M059J (cell line): ENCODE data around the gene HTATSF1. TPM values are rescaled to one million over a fixed set of nuclear protein-coding genes. Genes with fewer than 3 reads are reported as not detected.

ENCODE experiments used
- DNase-seq: peaks from one replicate; pipeline ENCODE4 v3.0.0-alpha.2; 2012; ENCODE audit warnings: low read depth
- total RNA-seq: library from RNA; depleted of rRNA; stranded (reverse); fragments of >200 nt; shearing (Covaris generic); gene quantifications from 2 replicates; pipeline ENCODE4 v1.2.3, GENCODE V29; 2014; rRNA removed

The HTATSF1 gene, protein sequence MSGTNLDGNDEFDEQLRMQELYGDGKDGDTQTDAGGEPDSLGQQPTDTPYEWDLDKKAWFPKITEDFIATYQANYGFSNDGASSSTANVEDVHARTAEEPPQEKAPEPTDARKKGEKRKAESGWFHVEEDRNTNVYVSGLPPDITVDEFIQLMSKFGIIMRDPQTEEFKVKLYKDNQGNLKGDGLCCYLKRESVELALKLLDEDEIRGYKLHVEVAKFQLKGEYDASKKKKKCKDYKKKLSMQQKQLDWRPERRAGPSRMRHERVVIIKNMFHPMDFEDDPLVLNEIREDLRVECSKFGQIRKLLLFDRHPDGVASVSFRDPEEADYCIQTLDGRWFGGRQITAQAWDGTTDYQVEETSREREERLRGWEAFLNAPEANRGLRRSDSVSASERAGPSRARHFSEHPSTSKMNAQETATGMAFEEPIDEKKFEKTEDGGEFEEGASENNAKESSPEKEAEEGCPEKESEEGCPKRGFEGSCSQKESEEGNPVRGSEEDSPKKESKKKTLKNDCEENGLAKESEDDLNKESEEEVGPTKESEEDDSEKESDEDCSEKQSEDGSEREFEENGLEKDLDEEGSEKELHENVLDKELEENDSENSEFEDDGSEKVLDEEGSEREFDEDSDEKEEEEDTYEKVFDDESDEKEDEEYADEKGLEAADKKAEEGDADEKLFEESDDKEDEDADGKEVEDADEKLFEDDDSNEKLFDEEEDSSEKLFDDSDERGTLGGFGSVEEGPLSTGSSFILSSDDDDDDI
- total RNA-seq: 112 and 120 TPM in 2 replicates

DNA sequence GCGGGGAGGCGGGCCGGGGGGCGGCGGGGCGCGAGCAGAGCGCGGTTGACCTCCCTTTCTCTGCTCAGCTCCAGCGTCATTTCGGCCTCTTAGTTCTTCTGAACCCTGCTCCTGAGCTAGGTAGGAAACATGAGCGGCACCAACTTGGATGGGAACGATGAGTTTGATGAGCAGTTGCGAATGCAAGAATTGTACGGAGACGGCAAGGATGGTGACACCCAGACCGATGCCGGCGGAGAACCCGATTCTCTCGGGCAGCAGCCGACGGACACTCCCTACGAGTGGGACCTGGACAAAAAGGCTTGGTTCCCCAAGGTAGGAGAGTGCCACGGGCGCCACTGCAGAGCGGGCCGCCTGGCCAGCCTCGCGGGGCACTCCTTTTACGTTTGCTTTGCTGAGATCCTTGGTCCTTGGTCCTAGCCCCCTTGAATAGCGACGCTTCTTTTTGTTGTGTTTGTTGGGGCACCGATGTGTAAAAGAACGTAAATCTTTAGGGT, at the start of gene HTATSF1:
HTATSF1 (plus strand) TSS at position 37 of the 497 bp plus-strand sequence; CDS start at position 130, 93 bp downstream.
- no peak for DNase-seq

DNA sequence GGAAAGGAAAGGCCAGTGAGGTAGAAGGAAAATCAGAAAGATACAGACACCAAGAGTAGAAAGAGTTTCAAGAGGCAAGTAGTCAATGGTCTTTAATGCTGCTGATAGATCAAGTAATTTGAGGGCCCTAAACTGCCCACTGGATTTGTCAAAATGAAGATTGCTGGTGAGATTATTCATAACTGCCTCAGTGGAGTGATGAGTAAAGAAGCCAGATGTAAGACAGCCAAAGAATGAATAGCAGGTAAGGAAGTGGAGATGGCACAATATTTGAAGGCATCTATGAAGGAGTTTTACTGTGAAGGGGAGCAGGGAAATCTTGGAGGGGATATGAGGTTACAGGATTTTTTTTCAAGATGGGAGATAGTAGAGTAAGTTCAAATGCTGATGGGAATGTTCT, 49.4 kb upstream of the HTATSF1 start:
- no peak for DNase-seq

DNA sequence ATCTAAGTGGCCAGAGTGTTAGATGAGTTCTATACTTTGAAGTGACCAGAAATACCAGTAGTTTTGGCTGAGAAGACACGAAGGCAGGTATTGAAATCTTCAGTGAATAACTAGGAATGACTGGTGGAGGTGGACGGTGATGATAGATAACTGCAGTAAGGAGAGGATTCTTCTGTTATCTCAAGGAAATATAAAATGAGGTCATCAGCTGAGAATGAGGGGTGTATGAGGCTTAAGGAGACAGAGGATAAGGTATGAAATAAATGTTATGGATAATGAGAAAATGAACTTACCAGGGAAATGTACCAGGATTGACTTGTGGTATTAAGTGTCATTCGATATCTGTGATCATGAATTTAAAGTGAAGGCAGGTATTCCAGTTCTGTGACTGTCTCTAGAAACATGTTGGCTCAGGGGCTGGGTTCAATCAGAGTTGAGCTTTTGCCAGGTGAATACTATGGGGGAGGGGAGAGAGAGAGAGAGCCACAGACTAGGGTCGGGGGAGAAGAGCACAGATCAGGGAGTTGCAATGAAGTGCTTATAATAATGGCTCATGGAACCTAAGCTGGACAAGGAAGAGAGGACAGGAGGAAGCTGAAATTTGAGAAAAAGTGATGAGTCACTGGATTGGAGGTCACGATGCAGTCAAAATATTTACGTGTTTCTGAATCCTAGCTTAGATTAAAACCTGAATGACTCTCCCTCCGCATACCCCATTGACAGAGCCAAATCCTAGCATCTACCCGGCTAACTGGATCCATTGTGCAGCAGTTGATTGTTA, 47.2 kb upstream of the HTATSF1 start:
- DNase-seq: peak; percentile 70

DNA sequence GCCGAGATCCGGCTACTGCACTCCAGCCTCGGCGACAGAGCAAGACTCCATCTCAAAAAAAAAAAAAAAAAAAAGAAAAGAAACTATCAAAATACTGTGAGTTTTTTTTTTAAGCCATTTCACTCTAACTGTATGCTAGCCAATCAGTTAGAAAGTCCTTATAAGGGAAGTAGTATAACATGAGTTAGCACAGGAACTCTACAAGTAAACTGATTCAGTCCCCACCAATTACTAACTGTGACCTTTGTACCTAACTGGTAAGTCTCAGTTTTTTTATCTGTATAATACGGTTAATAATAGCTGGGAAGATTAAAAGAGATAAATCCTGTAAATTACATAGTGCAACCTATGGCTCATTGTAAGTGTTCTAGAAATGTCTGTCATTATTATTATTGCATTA, 44.8 kb upstream of the HTATSF1 start:
- DNase-seq: peak; percentile 5

DNA sequence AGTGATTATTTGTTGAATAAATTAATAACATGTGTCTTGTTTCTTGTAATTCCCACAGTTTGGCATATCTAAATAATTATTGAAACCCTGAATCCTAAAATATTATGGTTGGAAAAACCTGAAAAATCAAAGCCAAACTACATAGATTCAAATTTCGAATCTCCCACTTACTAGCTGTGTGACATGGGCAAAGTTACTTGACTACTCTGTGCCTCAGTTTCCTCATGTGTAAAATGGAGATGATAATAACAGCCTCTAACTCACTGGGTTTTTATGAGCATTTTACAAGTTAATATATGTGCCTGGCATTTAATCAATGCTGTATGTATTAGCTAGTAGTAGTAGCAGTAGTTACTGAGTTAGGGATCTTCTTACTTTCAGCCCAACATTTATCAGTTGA, 44.3 kb upstream of the HTATSF1 start:
- no peak for DNase-seq

DNA sequence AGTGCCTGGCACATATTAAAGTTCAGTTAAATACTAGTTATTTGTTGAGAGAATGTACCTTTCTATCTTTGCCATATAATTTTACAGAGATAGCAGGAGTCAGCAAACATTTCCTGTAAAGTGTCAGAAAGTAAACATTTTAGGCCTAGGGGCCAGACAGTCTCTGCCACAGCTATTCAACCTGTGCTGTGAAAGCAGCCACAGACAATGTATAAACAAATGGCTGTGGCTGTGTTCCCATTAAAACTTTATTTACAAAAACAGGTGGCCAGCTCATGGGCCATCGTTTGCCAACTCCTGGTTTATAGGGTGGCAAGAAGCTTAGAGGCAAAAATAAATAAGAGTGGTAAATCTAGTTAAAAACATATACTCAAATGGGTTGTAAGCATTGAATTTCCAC, 43.6 kb upstream of the HTATSF1 start:
- peak; percentile 70 for DNase-seq

DNA sequence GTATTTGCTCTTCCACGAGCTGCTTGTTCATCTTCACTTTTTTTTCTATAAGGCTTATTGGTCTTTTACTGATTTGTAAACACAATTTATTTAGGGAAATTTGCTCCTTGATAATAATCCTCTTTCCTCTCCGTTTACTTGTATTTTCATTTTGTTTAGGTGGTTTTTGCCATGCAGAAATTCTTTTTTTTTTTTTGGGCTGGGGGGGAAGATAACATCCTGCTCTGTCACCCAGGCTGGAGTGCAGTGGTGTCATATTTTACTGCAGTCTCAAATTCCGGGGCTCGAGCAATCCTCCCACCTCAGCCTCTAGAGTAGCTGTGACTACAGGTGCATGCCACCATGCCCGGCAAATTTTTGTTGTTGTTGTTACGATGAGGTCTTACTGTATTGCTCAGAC, 41.3 kb upstream of the HTATSF1 start:
- DNase-seq: no peak

DNA sequence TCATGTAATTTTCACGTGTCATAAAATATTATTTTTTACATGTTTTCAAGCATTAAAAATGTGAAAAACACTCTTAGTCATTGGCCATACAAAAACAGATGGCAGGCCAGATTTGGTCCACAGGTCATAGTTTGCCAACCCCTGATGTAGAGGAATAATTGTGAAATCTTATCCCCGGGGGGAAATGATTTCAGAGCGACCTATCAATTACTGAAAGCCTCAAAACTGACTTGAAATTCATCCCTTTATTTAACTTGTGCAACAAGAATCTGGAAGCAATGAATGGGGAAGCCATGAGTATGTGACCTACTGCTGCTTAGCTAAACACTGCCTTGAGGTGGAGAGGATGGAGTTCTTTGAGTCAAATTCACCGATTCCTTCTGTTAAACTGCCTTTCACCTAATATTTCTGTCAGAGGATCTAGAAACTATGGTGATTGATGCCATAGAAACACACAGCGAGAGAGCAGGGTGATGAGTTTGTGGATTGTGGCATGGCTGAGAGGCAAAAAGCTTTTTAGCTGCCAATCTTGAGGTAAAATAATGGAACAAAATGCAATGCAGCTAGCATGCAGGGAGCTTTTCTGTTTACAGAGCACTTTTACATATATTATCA, 40.0 kb upstream of the HTATSF1 start:
- peak; percentile 10 for DNase-seq

DNA sequence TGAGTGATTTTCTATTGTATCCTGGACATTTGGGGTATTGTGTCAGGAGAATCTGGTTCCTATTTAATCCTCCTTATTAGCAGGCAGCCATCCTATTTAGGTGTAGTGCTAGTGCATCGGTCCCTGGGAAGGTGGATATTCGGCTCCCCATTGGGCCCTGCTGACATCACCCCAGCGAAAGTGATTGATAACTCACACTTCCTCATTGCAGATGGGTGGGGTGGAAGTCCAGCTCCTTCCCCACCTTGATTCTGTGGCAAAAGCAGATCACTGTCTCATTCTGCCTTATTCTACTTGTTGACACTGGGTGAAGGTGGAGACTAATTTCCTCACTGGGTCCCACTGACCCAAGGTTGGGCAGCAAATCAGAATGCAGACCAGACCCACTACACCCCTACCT, 32.8 kb upstream of the HTATSF1 start:
- no peak for DNase-seq

DNA sequence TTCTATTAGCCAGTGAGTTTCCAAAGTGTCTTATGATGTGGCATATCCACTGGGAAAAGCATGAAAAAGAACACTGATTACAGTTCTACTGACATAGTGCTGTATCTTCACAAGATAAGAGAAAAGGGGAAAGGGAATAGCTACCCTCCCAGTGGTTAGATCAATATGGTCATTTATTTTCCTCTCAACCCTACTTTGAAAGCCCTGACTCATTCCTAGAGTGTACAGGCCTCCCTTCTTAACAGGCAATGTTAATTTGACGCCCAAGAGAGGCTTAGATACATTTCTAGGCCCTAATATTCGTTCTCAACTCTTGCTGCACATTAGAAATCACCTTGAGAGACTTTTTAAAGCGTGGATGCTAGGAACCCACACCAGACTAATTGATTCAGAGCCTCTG, 30.1 kb upstream of the HTATSF1 start:
- DNase-seq: no peak

DNA sequence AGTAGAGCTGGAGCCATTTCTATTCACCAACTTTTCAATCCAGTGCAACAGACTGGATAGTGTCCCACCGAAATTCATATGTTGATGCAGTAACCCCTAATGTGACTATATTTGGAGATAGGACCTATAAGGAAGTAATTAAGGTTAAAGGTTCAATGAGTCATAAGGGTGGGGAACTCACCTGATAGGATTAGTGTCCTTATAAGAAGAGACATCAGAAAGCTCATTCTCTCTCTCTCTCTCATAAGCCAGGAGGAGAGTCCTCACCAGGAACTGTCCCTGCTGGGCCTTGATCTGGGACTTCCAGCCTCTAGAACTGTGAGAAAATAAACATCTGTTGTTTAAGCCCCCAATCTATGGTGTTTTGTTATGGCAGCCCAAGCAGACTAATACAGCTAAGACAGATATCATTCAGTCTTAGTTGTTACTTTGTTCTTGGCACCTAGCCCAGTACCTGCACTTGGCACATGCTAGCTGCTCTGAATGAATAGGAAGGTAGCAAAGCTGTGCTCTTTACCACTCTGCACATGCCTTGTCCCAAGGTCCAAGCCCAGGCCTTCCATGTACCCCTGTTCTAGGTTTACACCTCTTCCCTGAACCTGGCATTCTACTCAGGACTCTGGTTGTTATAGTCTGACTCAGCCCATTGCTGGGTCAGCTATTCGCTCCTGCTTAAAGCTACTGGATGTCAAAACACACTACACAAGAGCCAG, 28.8 kb upstream of the HTATSF1 start:
- DNase-seq: peak; percentile 5

DNA sequence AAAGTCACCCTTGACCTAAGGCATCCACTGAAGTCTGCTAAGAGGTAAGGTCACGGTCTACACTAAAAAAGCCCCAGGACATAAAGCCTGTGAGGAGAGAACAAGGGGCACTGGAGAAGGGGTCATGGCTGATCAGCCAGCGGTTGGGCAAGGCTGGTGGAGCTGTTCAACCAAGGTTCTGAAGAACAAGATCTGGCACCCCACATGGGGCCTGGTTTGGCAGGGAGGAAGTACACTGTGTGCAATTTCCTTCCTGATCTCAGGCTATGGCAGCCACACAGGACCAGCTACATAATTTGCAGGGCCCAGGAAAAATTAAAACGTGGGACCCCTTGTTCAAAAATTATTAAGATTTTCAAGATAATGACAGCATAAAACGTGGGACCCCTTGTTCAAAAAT, 23.7 kb upstream of the HTATSF1 start:
- DNase-seq: no peak

DNA sequence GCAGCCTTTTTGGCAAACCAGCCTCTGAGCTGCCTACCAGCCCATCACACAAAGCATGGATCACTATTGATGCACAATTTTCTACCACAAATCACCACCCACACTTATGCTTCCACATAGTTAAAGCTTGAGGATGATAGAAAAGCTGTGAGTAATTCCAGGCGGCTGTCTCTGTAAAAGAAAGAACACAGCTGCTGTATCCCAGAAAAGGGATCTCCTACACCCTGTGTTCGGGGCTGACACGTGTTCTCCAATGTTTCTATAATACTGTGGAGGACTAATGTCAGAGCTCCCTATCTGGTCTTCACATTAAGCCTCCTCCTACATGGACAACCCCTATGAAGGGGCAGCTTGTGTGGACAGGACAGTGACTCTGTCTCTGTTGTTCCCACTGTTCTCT, 22.2 kb upstream of the HTATSF1 start:
- no peak for DNase-seq

DNA sequence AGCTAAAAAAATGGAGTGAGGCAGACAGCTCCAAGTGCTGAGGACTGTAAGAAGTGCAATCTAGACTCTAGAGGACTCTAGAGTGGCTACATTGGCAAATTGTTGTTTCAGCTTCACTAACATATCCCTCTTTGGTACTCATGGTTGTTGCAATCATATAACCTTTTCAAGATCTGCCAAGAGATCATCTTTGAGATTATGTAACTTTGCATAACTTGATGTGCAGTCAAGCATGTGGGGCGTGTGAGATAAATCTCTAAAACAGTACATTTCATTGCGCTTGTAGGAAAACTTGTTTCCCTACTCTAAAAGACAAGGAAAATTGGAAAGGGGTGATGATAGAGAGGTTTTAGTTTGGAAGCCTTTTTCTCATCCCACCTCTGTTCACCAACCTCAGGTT, 20.9 kb upstream of the HTATSF1 start:
- no peak for DNase-seq

DNA sequence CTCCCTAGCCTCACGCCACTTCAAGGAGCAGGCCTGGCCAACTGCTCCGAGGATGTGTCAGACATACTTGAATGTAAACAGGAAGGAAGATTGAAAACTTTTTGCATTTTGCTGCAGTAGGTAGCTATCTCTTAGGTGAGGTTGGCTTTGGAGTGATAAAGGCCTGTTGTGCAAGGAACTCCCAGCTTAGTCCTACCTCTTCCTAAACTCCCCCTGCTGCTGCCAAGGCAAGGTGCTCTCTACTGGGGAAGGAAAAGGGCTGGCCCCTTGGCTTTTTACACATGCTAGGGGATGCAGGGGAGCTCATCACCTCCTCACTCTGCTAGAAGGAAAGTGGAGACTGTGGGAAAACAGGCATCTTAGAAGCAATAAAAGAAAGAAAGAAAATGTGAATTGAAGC, 20.4 kb upstream of the HTATSF1 start:
- DNase-seq: peak; percentile 38

DNA sequence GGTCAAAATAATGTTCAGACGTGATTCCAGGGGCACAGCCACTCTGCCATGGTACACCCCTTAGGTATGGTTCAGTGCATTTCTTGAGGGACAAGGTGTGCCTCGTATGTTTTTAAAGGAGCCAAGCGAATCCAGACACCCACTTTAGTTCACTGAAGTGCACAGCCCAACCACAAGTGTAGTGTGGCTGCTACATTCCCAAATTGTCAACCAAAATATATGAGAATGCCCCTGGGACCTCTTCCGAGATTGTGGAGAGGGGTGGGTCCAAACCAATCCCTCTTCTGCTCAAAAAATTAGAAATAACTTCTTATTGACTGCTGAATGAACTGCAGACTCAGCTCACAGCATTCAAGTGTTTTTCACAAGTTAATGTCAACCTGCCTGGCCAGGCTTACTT, 17.0 kb upstream of the HTATSF1 start:
- DNase-seq: no peak

DNA sequence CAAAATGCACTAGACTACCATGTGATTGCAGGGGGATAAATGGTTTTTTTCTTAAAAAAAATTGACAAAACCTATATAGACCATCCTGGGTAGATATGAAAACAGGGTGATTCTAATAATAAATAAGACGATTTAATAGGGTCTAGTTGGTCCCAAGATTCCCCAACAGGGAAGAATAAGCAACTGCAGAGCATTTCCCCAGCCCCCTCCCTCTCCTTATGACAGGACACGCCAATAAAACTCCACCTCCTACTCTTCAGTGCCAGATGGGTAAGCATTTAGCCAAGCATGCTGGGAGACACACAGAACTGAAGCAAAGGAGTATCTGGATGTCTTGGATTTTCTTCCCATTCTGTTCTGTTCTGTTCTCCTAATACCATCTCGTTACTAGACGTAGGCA, 9.7 kb upstream of the HTATSF1 start, which contains the start of gene BRS3:
BRS3 (plus strand) TSS at position 301 of the 400 bp plus-strand sequence. CDS start 168 bp downstream, outside the sequence.
- DNase-seq: no peak

DNA sequence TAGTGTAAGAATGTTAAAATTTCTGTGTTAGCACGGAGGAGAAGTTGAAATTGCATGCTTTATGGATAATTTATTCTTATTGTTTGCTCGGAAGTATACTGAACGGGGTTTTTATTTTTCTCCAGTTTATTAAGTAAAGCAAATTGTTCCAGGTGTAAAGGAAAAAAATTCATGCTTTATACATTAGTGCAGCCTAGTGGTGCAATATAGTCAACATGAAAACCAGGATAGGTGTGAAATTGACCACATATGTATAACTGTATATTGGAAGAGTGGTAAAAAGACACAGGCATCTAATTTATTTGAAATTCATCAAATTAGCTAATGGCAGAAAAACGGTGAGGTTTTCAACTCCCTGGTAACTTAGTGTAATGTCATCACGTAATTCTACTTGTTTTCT, 8.7 kb upstream of the HTATSF1 start:
- DNase-seq: peak; percentile 5

DNA sequence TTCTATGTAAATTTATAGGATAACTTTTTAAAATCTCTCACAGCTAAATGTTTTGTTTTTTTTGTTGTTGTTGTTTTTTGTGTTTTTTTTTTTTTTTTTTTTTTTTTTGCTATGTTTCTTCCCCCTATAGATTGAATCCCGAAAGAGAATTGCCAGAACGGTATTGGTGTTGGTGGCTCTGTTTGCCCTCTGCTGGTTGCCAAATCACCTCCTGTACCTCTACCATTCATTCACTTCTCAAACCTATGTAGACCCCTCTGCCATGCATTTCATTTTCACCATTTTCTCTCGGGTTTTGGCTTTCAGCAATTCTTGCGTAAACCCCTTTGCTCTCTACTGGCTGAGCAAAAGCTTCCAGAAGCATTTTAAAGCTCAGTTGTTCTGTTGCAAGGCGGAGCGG, 5.6 kb upstream of the HTATSF1 start:
- DNase-seq: no peak

DNA sequence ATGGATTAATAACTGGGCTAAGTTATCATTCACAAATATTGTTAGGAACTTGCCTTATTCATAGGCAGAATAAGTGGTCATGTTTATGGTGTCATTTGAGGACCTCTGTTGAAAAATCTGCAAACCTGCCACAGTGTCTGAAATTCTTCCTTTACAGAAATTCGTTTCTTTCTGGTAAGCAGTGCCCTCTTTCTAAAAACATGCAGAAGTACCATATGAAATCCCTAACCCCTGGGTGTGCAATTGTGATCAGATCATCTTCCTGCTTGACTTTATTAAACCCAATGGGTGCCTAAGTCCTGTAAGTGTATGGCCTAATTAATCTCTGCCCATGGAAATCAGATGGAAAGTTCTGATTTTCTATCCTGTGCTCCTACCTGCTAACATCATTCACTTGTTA, 4.4 kb upstream of the HTATSF1 start:
- peak; percentile 9 for DNase-seq

DNA sequence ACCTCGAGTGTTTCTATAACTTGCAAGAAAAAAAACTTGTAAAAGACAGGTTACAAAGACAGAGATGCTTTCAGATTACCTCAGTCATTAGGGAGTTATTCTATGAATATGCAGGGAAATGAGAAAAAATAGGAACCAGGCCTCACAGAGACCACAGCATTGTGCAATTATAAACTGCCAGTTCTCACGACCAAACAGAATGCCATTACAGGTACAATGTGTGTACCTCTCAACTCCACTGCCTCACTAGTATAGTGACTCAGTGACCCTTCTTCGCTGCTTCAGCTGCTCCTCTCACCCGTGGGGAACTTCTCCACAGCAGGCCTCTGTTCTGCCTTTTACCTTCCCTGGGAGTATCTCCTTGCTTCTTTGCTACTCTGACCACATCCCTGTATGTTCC, 2.3 kb upstream of the HTATSF1 start:
- DNase-seq: no peak
